ENCODE results near the gene RALB.

The RALB gene

DNA sequence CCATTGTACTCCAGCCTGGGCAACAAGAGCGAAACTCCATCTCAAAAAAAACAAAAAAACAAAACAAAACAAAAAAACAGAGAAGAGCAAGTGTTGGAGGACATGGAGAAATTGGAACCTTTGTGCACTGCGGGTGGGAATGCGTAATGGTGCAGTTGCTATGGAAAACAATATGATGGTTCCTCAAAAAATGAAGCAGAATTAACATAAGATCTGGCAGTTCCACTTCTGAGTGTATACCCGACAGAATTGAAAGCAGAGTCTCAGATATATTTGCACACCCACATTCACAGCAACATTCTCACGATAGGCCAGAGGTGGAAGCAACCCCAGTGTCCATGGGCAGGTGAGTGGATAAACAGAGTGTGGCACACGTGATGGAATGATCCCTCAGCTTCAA is 11.0 kb upstream of the RALB start:
- Histone ChIP-seq H3K27me3 (ENCODE audit: insufficient read depth, low read length) (no peaks in the 10 kb centered on the region), H3K4me3 (ENCODE audit: low read length) (no peak overlapping the region), H3K4me1 (ENCODE audit: insufficient read depth, low read length) (peaks cover 16% of the 10 kb centered on the region), H3K9me3 (ENCODE audit: low read length) (no peaks in the 10 kb centered on the region), H3K36me3 (ENCODE audit: insufficient read depth, low read length) (no peaks in the 10 kb centered on the region), H2AFZ (ENCODE audit: low read depth, low read length) (no peak overlapping the region)

GRCh38 chr2:120243211-120243610 is 9.4 kb upstream of the RALB start:
- peaks cover 12% of the 10 kb centered on the region for H3K4me1 ChIP-seq (ENCODE audit: insufficient read depth, low read length)
- H3K4me3 ChIP-seq (ENCODE audit: low read length), result no peak overlapping the region
- H3K27me3 ChIP-seq (ENCODE audit: insufficient read depth, low read length), result no peaks in the 10 kb centered on the region
- no peaks in the 10 kb centered on the region for H3K9me3 ChIP-seq (ENCODE audit: low read length)
- H2AFZ ChIP-seq (ENCODE audit: low read depth, low read length), result no peak overlapping the region
- no peaks in the 10 kb centered on the region for H3K36me3 ChIP-seq (ENCODE audit: insufficient read depth, low read length)

GRCh38 chr2:120243875-120244553 is 8.6 kb upstream of the RALB start:
- no peak overlapping the region for H2AFZ ChIP-seq (ENCODE audit: low read depth, low read length)
- peaks cover 11% of the 10 kb centered on the region for H3K4me1 ChIP-seq (ENCODE audit: insufficient read depth, low read length)
- no peaks in the 10 kb centered on the region for H3K9me3 ChIP-seq (ENCODE audit: low read length)
- H3K27me3 ChIP-seq (ENCODE audit: insufficient read depth, low read length), result no peaks in the 10 kb centered on the region
- H3K36me3 ChIP-seq (ENCODE audit: insufficient read depth, low read length), result no peaks in the 10 kb centered on the region
- H3K4me3 ChIP-seq (ENCODE audit: low read length), result no peak overlapping the region

DNA sequence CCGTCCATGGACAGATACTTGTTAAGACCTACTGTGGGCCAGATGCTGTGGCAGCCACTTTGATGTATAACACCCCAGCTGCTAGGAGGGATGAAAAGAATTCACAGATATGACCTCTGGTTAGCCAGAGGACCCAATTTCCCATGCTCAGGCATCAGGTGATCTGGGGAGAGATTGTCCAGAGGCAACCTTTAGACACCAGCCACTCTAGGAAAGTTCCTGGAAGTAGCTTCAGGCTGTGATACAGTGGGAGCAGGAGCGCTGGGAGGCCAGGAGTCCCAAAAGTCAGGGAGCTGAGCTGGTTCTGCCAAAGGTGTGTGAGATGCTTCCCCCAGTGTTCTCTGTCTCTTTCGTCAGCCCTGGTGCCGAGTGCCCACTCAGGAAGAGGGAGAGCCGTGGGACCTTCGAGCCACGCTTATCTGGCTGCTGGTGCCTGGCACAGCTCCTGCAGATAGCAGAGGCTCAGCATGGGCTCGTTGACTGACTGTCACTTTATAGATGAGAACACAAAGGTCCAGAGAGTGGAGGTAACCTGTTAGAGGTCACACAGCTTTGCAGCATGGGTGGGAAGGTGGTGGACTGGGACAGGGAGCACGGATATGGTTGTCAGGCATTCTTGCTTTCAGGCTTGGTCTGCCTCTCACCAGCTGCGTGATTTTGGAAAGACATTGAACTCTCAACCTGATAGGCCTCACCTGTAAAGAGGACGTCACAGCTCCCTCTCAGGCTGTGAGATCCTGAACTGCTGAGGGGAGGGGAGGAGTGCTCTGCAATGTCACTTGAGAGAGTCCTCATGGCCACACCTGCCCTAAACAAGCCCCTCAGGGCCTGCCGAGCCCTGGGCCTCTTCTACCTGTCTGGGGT is 7.8 kb upstream of the RALB start:
- Histone ChIP-seq H3K36me3 (ENCODE audit: insufficient read depth, low read length) (no peaks in the 10 kb centered on the region), H3K4me3 (ENCODE audit: low read length) (no peak overlapping the region), H3K9me3 (ENCODE audit: low read length) (no peaks in the 10 kb centered on the region), H3K27me3 (ENCODE audit: insufficient read depth, low read length) (no peaks in the 10 kb centered on the region), H3K4me1 (ENCODE audit: insufficient read depth, low read length) (peaks cover 11% of the 10 kb centered on the region), H2AFZ (ENCODE audit: low read depth, low read length) (no peak overlapping the region)

GRCh38 chr2:120245520-120246332 is 6.9 kb upstream of the RALB start:
- peaks cover 11% of the 10 kb centered on the region for H3K4me1 ChIP-seq (ENCODE audit: insufficient read depth, low read length)
- H3K9me3 ChIP-seq (ENCODE audit: low read length), result no peaks in the 10 kb centered on the region
- H3K27me3 ChIP-seq (ENCODE audit: insufficient read depth, low read length), result peaks cover 8% of the 10 kb centered on the region
- H3K4me3 ChIP-seq (ENCODE audit: low read length), result no peak overlapping the region
- H3K36me3 ChIP-seq (ENCODE audit: insufficient read depth, low read length), result no peaks in the 10 kb centered on the region
- no peak overlapping the region for H2AFZ ChIP-seq (ENCODE audit: low read depth, low read length)

- Histone ChIP-seq H3K4me1 (ENCODE audit: insufficient read depth, low read length) (peaks cover 11% of the 10 kb centered on the region), H3K36me3 (ENCODE audit: insufficient read depth, low read length) (no peaks in the 10 kb centered on the region), H3K9me3 (ENCODE audit: low read length) (no peaks in the 10 kb centered on the region), H2AFZ (ENCODE audit: low read depth, low read length) (no peak overlapping the region), H3K4me3 (ENCODE audit: low read length) (no peak overlapping the region), H3K27me3 (ENCODE audit: insufficient read depth, low read length) (peaks cover 17% of the 10 kb centered on the region)
These were observed 5.9 kb upstream of the RALB start for GRCh38 chr2:120246546-120247300.

GRCh38 chr2:120247851-120248250 is 4.8 kb upstream of the RALB start:
- H3K9me3 ChIP-seq (ENCODE audit: low read length), result no peaks in the 10 kb centered on the region
- H3K27me3 ChIP-seq (ENCODE audit: insufficient read depth, low read length), result peaks cover 17% of the 10 kb centered on the region
- peaks cover 15% of the 10 kb centered on the region for H3K4me1 ChIP-seq (ENCODE audit: insufficient read depth, low read length)
- no peak overlapping the region for H3K4me3 ChIP-seq (ENCODE audit: low read length)
- H3K36me3 ChIP-seq (ENCODE audit: insufficient read depth, low read length), result no peaks in the 10 kb centered on the region
- H2AFZ ChIP-seq (ENCODE audit: low read depth, low read length), result no peak overlapping the region

DNA sequence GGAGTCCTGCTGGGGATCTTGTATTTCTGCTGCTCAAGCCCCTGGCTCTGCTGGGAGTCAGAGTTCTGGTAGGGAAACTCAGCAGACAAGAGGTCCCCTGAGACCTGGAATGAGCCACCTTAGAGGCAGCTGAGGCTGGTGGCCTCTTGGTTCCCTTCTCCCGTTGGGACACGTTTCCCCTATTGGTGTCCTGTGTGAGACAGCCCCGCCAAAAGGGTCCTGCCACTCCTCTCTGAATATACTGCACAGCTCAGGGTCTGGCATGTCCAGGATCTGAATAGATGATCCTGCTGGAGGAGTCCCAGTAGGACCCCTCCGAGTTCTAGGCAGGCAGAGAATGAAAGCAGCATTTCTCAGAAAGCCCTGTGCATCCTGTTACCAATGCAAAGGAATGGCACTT is 2.0 kb upstream of the RALB start:
- peaks cover 23% of the 10 kb centered on the region for H3K4me1 ChIP-seq (ENCODE audit: insufficient read depth, low read length)
- H3K9me3 ChIP-seq (ENCODE audit: low read length), result no peaks in the 10 kb centered on the region
- H3K27me3 ChIP-seq (ENCODE audit: insufficient read depth, low read length), result peaks cover 17% of the 10 kb centered on the region
- H3K36me3 ChIP-seq (ENCODE audit: insufficient read depth, low read length), result no peaks in the 10 kb centered on the region
- H3K4me3 ChIP-seq (ENCODE audit: low read length), result no peak overlapping the region
- no peak overlapping the region for H2AFZ ChIP-seq (ENCODE audit: low read depth, low read length)

GRCh38 chr2:120251078-120251477 is 1.6 kb upstream of the RALB start:
- no peak overlapping the region for H3K4me3 ChIP-seq (ENCODE audit: low read length)
- peaks cover 19% of the 10 kb centered on the region for H3K4me1 ChIP-seq (ENCODE audit: insufficient read depth, low read length)
- no peaks in the 10 kb centered on the region for H3K9me3 ChIP-seq (ENCODE audit: low read length)
- H3K36me3 ChIP-seq (ENCODE audit: insufficient read depth, low read length), result no peaks in the 10 kb centered on the region
- H3K27me3 ChIP-seq (ENCODE audit: insufficient read depth, low read length), result peaks cover 17% of the 10 kb centered on the region
- H2AFZ ChIP-seq (ENCODE audit: low read depth, low read length), result no peak overlapping the region

GRCh38 chr2:120251880-120252224 is 800 bp upstream of the RALB start:
- H3K4me1 ChIP-seq (ENCODE audit: insufficient read depth, low read length), result peaks cover 15% of the 10 kb centered on the region
- H3K4me3 ChIP-seq (ENCODE audit: low read length), result peak overlapping the region; percentile 68
- no peaks in the 10 kb centered on the region for H3K36me3 ChIP-seq (ENCODE audit: insufficient read depth, low read length)
- no peaks in the 10 kb centered on the region for H3K9me3 ChIP-seq (ENCODE audit: low read length)
- peaks cover 17% of the 10 kb centered on the region for H3K27me3 ChIP-seq (ENCODE audit: insufficient read depth, low read length)
- peak overlapping the region; percentile 72 for H2AFZ ChIP-seq (ENCODE audit: low read depth, low read length)

DNA sequence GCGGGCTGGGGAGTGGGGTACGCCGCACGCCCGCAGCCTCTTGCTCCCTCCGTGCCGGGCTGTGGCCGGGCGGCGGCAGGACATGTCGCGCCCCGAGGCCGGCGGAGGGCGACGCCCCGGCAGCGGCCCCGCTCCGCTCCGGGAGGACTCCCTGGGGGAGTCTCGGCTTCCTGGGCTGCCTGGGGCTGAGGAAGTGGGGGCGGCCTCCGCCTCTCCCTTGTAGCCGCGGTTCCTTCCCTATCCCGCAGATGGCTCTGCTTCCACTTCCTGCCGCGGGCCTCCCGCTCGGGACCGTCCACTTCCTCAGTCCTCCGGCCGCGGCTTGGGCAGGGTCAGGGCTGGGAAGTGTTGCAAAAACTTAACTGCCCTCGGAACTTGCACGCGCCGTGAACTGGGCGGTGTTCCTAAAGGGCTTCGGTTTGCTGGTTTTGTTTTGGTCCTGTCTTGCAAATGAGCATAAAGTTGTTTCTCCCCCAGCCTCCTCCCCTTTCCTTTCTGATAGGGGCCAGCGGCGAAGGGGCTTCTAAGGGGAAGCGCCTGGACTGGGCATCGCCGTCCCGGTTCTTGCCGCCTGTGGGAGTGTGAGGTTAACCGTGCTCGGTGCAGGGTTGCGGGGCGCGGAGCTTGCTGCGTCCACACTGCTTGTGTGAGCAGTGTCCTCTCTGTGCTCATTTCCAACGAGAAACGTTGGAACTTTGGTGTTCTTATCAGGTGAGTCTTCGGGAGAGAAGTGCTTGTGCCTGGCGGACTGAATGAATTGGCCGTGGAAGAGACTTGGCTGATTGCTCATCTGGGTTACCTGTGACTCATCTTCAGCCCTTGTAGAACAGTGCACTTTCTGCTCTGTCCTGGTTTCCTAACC is 600 bp downstream of the RALB start:
- H3K36me3 ChIP-seq (ENCODE audit: insufficient read depth, low read length), result no peaks in the 10 kb centered on the region
- H2AFZ ChIP-seq (ENCODE audit: low read depth, low read length), result peak overlapping the region; percentile 83
- no peaks in the 10 kb centered on the region for H3K9me3 ChIP-seq (ENCODE audit: low read length)
- H3K27me3 ChIP-seq (ENCODE audit: insufficient read depth, low read length), result peaks cover 17% of the 10 kb centered on the region
- peak overlapping the region; percentile 68 for H3K4me3 ChIP-seq (ENCODE audit: low read length)
- H3K4me1 ChIP-seq (ENCODE audit: insufficient read depth, low read length), result peaks cover 15% of the 10 kb centered on the region

GRCh38 chr2:120254178-120254577 is 1.5 kb downstream of the RALB start:
- Histone ChIP-seq H3K4me3 (ENCODE audit: low read length) (peak overlapping the region; percentile 68), H3K36me3 (ENCODE audit: insufficient read depth, low read length) (no peaks in the 10 kb centered on the region), H3K27me3 (ENCODE audit: insufficient read depth, low read length) (peaks cover 17% of the 10 kb centered on the region), H3K4me1 (ENCODE audit: insufficient read depth, low read length) (peaks cover 15% of the 10 kb centered on the region), H2AFZ (ENCODE audit: low read depth, low read length) (no peak overlapping the region), H3K9me3 (ENCODE audit: low read length) (no peaks in the 10 kb centered on the region)
